ENCODE data around the gene MUC16. TPM values are rescaled to one million over a fixed set of nuclear protein-coding genes. Genes with fewer than 3 reads are reported as not detected.

MUC16 gene
- total RNA-seq, 4 donors from 2014 or later: not detected

GRCh38 chr19:8986296-8986695 lies 23.9 kb downstream of the MUC16 start:
- Histone ChIP-seq H3K9me3 (no peaks in the 10 kb centered on the region), H3K27me3 (no peaks in the 10 kb centered on the region), H3K27ac (no peak overlapping the region), H3K36me3 (no peaks in the 10 kb centered on the region), H3K4me1 (no peaks in the 10 kb centered on the region), H3K4me3 (no peak overlapping the region)
- in situ Hi-C loops (cut with MboI; ENCODE audit: low pct_ligation_motif_present in 1 of 4, low pct_unique_long_range_greater_than_20kb in 1 of 4, low sequenced_read_pairs in 3 of 4): no loop called here
- TF ChIP-seq POLR2AphosphoS5 (IDR thresholded peaks at IDR 0.05) (no peak), CTCF (IDR thresholded peaks at IDR 0.05) (no peak), EP300 (IDR thresholded peaks at IDR 0.05; ENCODE audit: low read depth) (no peak), POLR2A (IDR thresholded peaks at IDR 0.05) (no peak)
- no peak for DNase-seq
- intact Hi-C loops (cut with DNase I; ENCODE audit: low total_unique reads): no loop called here
- WGBS, 2 donors (ENCODE audit: low coverage in 1 of 2): 52% methylated on average over 3 of the region's 3 CpGs; no CpG with 5 or more reads in 1 of the 2 donors

- Histone ChIP-seq H3K36me3 (no peaks in the 10 kb centered on the region), H3K27ac (no peak overlapping the region), H3K4me3 (no peak overlapping the region), H3K9me3 (no peaks in the 10 kb centered on the region), H3K4me1 (no peaks in the 10 kb centered on the region), H3K27me3 (no peaks in the 10 kb centered on the region)
- TF ChIP-seq EP300 (IDR thresholded peaks at IDR 0.05; ENCODE audit: low read depth) (no peak), POLR2AphosphoS5 (IDR thresholded peaks at IDR 0.05) (no peak), CTCF (IDR thresholded peaks at IDR 0.05) (no peak), POLR2A (IDR thresholded peaks at IDR 0.05) (no peak)
- 70 to 97% methylated on average over 4 to 5 of the region's 5 CpGs for WGBS, 2 donors (ENCODE audit: low coverage in 1 of 2)
- intact Hi-C loops (cut with DNase I; ENCODE audit: low total_unique reads) (no loop called here), in situ Hi-C loops (cut with MboI; ENCODE audit: low pct_ligation_motif_present in 1 of 4, low pct_unique_long_range_greater_than_20kb in 1 of 4, low sequenced_read_pairs in 3 of 4) (no loop called here)
- DNase-seq: no peak
Measured at GRCh38 chr19:8973501-8974091, 36.6 kb downstream of the MUC16 start.

GRCh38 chr19:8965887-8966286 lies 44.3 kb downstream of the MUC16 start:
- H3K4me3 ChIP-seq: no peak overlapping the region
- no peaks in the 10 kb centered on the region for H3K9me3 ChIP-seq
- intact Hi-C loops (cut with DNase I; ENCODE audit: low total_unique reads) (no loop called here), in situ Hi-C loops (cut with MboI; ENCODE audit: low pct_ligation_motif_present in 1 of 4, low pct_unique_long_range_greater_than_20kb in 1 of 4, low sequenced_read_pairs in 3 of 4) (no loop called here)
- no peaks in the 10 kb centered on the region for H3K27me3 ChIP-seq
- no peaks in the 10 kb centered on the region for H3K36me3 ChIP-seq
- DNase-seq: no peak
- no peaks in the 10 kb centered on the region for H3K4me1 ChIP-seq
- 54% methylated on average over 4 of the region's 4 CpGs; no CpG with 5 or more reads in 1 of the 2 donors for WGBS, 2 donors (ENCODE audit: low coverage in 1 of 2)
- H3K27ac ChIP-seq: no peak overlapping the region
- TF ChIP-seq EP300 (IDR thresholded peaks at IDR 0.05; ENCODE audit: low read depth) (no peak), POLR2A (IDR thresholded peaks at IDR 0.05) (no peak), CTCF (IDR thresholded peaks at IDR 0.05) (no peak), POLR2AphosphoS5 (IDR thresholded peaks at IDR 0.05) (no peak)

Other genes with a start within 250 kb of the MUC16 start
- 10 to 100 TPM; 17.2 to 77.6 (median 28.1) TPM for gene ZNF558, start 178.1 kb downstream of the MUC16 start, total RNA-seq
- not detected for gene MBD3L1, start 178.0 kb downstream of the MUC16 start, total RNA-seq
- gene OR1M1, start 76.7 kb upstream of the MUC16 start, total RNA-seq: not detected
- gene OR7G2, start 97.1 kb upstream of the MUC16 start, total RNA-seq: not detected
- gene OR7G1, start 105.4 kb upstream of the MUC16 start, total RNA-seq: not detected
- not detected for gene OR7G3, start 116.5 kb upstream of the MUC16 start, total RNA-seq
- gene ZNF317, start 130.0 kb upstream of the MUC16 start, total RNA-seq: 10 to 100 TPM; 20.6 to 25.1 (median 22.5) TPM
- gene OR7D2, start 168.6 kb upstream of the MUC16 start, total RNA-seq: 1 to 10 TPM in 1 of 4 donors, not detected in 3; 1.1 TPM
- gene OR7D4, start 209.2 kb upstream of the MUC16 start, total RNA-seq: not detected
- gene OR7E24, start 240.5 kb upstream of the MUC16 start, total RNA-seq: not detected